GM19043 (cell line): ENCODE data around the gene NEK3.
"Not testable (repeated sequence)": the region's sequence is repeated elsewhere in the genome, so short reads cannot be mapped to it uniquely, and the experiment has no call there.

Experiments used
- ATAC-seq: cut with Tn5 transposase; IDR thresholded peaks from one replicate; pipeline ENCODE4 v1.9.1; 2021; ENCODE audit warnings: low read depth; ENCODE audit not compliant: unreplicated experiment

NEK3 gene

GRCh38 chr13:52171686-52172085 is 12.3 kb upstream of the NEK3 start:
- ATAC-seq: not testable (repeated sequence)

- not testable (repeated sequence) for ATAC-seq
Measured at GRCh38 chr13:52170828-52171391, 11.5 kb upstream of the NEK3 start.

GRCh38 chr13:52169839-52170238 is 10.4 kb upstream of the NEK3 start:
- no peak for ATAC-seq

- no peak for ATAC-seq
Measured at GRCh38 chr13:52165411-52165810, 6.0 kb upstream of the NEK3 start.

- ATAC-seq: no peak
Measured at GRCh38 chr13:52164989-52165388, 5.6 kb upstream of the NEK3 start.

- ATAC-seq: not testable (repeated sequence)
Measured at GRCh38 chr13:52163878-52164277, 4.5 kb upstream of the NEK3 start.

GRCh38 chr13:52162279-52163101 is 3.1 kb upstream of the NEK3 start:
- ATAC-seq: no peak

- ATAC-seq: no peak
Measured at GRCh38 chr13:52161181-52161646, 1.8 kb upstream of the NEK3 start.

GRCh38 chr13:52160506-52160905 is 1.1 kb upstream of the NEK3 start:
- no peak for ATAC-seq

- ATAC-seq: no peak
Measured at GRCh38 chr13:52160053-52160452, 656 bp upstream of the NEK3 start.

- ATAC-seq: peak; percentile 6
Measured at GRCh38 chr13:52158629-52159158, 703 bp downstream of the NEK3 start.

- ATAC-seq: no peak
Measured at GRCh38 chr13:52156724-52157261, 2.6 kb downstream of the NEK3 start.

GRCh38 chr13:52155177-52155576 is 4.2 kb downstream of the NEK3 start:
- ATAC-seq: no peak

GRCh38 chr13:52147225-52147624 is 12.2 kb downstream of the NEK3 start:
- ATAC-seq: no peak

GRCh38 chr13:52141299-52141698 is 18.1 kb downstream of the NEK3 start:
- no peak for ATAC-seq

GRCh38 chr13:52137489-52137888 is 21.9 kb downstream of the NEK3 start:
- ATAC-seq: no peak

- no peak for ATAC-seq
Measured at GRCh38 chr13:52136763-52137162, 22.6 kb downstream of the NEK3 start.

- no peak for ATAC-seq
Measured at GRCh38 chr13:52130641-52131040, 28.8 kb downstream of the NEK3 start.

GRCh38 chr13:52128714-52129700 is 30.4 kb downstream of the NEK3 start, which contains the start of gene NEK5:
Gene NEK5, minus strand, starts transcription at chr13:52129073. Its CDS starts 1,591 bp downstream, at chr13:52127482.
- peak; percentile 67 for ATAC-seq
